Transverse colon (tissue), 3 donors: ENCODE results near the gene ACIN1.

Source experiments
- EP300 ChIP-seq: sonication (generic); formaldehyde crosslinking; IDR thresholded peaks from one replicate; pipeline ENCODE4 v1.6.1; 2017; ENCODE audit warnings: antibody characterized with exemption, low read depth
- POLR2A ChIP-seq: fragments of 450-650 bp; IDR thresholded peaks from one replicate; pipeline ENCODE4 v1.6.1; 2016; ENCODE audit warnings: antibody characterized with exemption, mild to moderate bottlenecking, moderate library complexity
- TF ChIP-seq, protein P1 (sequence below), 5 experiments: fragments of 200-600 bp in 3 of 5; fragments of 450-650 bp in 2 of 5; sonication (generic) in 3 of 5; IDR thresholded peaks; 1 replicate in 2 of 5; 2 replicates in 3 of 5; pipeline ENCODE4 v1.5.1; 2016 to 2017; ENCODE audit warnings: antibody characterized with exemption in 5 of 5, inconsistent platforms in 3 of 5, mild to moderate bottlenecking in 2 of 5, moderate library complexity in 1 of 5

GRCh38 chr14:23045419-23046357 lies 49.2 kb downstream of the ACIN1 start:
- TF ChIP-seq, protein P1, sequence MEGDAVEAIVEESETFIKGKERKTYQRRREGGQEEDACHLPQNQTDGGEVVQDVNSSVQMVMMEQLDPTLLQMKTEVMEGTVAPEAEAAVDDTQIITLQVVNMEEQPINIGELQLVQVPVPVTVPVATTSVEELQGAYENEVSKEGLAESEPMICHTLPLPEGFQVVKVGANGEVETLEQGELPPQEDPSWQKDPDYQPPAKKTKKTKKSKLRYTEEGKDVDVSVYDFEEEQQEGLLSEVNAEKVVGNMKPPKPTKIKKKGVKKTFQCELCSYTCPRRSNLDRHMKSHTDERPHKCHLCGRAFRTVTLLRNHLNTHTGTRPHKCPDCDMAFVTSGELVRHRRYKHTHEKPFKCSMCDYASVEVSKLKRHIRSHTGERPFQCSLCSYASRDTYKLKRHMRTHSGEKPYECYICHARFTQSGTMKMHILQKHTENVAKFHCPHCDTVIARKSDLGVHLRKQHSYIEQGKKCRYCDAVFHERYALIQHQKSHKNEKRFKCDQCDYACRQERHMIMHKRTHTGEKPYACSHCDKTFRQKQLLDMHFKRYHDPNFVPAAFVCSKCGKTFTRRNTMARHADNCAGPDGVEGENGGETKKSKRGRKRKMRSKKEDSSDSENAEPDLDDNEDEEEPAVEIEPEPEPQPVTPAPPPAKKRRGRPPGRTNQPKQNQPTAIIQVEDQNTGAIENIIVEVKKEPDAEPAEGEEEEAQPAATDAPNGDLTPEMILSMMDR (IDR thresholded peaks at IDR 0.05): no peak
- TF ChIP-seq EP300 (no peak), POLR2A (no peak)
